ENCODE results near the gene VGLL4. TPM values are rescaled to one million over a fixed set of nuclear protein-coding genes. Genes with fewer than 3 reads are reported as not detected.

The VGLL4 gene
- total RNA-seq, 1 donor from 2014 or later: 29.4 TPM

GRCh38 chr3:11542551-11542950 lies 101.2 kb downstream of the VGLL4 start:
- Mint-ChIP-seq H3K36me3 (ENCODE audit: unreplicated experiment) (peaks cover 2% of the 10 kb centered on the region), H3K27me3 (ENCODE audit: unreplicated experiment) (no peaks in the 10 kb centered on the region), H3K9me3 (ENCODE audit: unreplicated experiment) (peaks cover 6% of the 10 kb centered on the region)

GRCh38 chr3:11541321-11542303 lies 102.1 kb downstream of the VGLL4 start:
- no peak for TF ChIP-seq CTCF (IDR thresholded peaks at IDR 0.05; ENCODE audit: partially characterized antibody, unreplicated experiment)
- H3K9me3 Mint-ChIP-seq (ENCODE audit: unreplicated experiment): peaks cover 7% of the 10 kb centered on the region
- H3K4me1 Mint-ChIP-seq (ENCODE audit: low read depth, unreplicated experiment): peaks cover 6% of the 10 kb centered on the region
- H3K27me3 Mint-ChIP-seq (ENCODE audit: unreplicated experiment): peaks cover 2% of the 10 kb centered on the region
- no peak for DNase-seq
- no peak overlapping the region for H3K4me3 Mint-ChIP-seq (ENCODE audit: unreplicated experiment)
- H3K36me3 Mint-ChIP-seq (ENCODE audit: unreplicated experiment): peaks cover 7% of the 10 kb centered on the region
- no peak overlapping the region for H3K27ac Mint-ChIP-seq (ENCODE audit: unreplicated experiment)

More at GRCh38 chr3:11542551-11542950, 101.2 kb downstream of the VGLL4 start:
- peaks cover 6% of the 10 kb centered on the region for H3K4me1 Mint-ChIP-seq (ENCODE audit: low read depth, unreplicated experiment)
- no peak for DNase-seq
- H3K4me3 Mint-ChIP-seq (ENCODE audit: unreplicated experiment): no peak overlapping the region
- H3K27ac Mint-ChIP-seq (ENCODE audit: unreplicated experiment): no peak overlapping the region
- TF ChIP-seq CTCF (IDR thresholded peaks at IDR 0.05; ENCODE audit: partially characterized antibody, unreplicated experiment): no peak

GRCh38 chr3:11539677-11540076 lies 104.0 kb downstream of the VGLL4 start:
- H3K27ac Mint-ChIP-seq (ENCODE audit: unreplicated experiment): no peak overlapping the region

GRCh38 chr3:11539218-11539617 lies 104.5 kb downstream of the VGLL4 start:
- H3K27me3 Mint-ChIP-seq (ENCODE audit: unreplicated experiment): peaks cover 2% of the 10 kb centered on the region
- no peak for TF ChIP-seq CTCF (IDR thresholded peaks at IDR 0.05; ENCODE audit: partially characterized antibody, unreplicated experiment)
- H3K36me3 Mint-ChIP-seq (ENCODE audit: unreplicated experiment): peaks cover 7% of the 10 kb centered on the region
- H3K9me3 Mint-ChIP-seq (ENCODE audit: unreplicated experiment): peaks cover 7% of the 10 kb centered on the region
- H3K27ac Mint-ChIP-seq (ENCODE audit: unreplicated experiment): no peak overlapping the region
- no peak overlapping the region for H3K4me3 Mint-ChIP-seq (ENCODE audit: unreplicated experiment)
- no peak for DNase-seq
- peaks cover 2% of the 10 kb centered on the region for H3K4me1 Mint-ChIP-seq (ENCODE audit: low read depth, unreplicated experiment)

More at GRCh38 chr3:11539677-11540076, 104.0 kb downstream of the VGLL4 start:
- no peak for DNase-seq
- Mint-ChIP-seq H3K27me3 (ENCODE audit: unreplicated experiment) (peaks cover 2% of the 10 kb centered on the region), H3K4me1 (ENCODE audit: low read depth, unreplicated experiment) (peaks cover 2% of the 10 kb centered on the region), H3K36me3 (ENCODE audit: unreplicated experiment) (peaks cover 7% of the 10 kb centered on the region), H3K4me3 (ENCODE audit: unreplicated experiment) (no peak overlapping the region), H3K9me3 (ENCODE audit: unreplicated experiment) (peaks cover 7% of the 10 kb centered on the region)
- TF ChIP-seq CTCF (IDR thresholded peaks at IDR 0.05; ENCODE audit: partially characterized antibody, unreplicated experiment): peak; percentile 14

GRCh38 chr3:11538581-11538980 lies 105.1 kb downstream of the VGLL4 start:
- DNase-seq: no peak
- Mint-ChIP-seq H3K9me3 (ENCODE audit: unreplicated experiment) (peaks cover 5% of the 10 kb centered on the region), H3K27me3 (ENCODE audit: unreplicated experiment) (peaks cover 2% of the 10 kb centered on the region), H3K4me3 (ENCODE audit: unreplicated experiment) (no peak overlapping the region), H3K36me3 (ENCODE audit: unreplicated experiment) (peaks cover 7% of the 10 kb centered on the region), H3K27ac (ENCODE audit: unreplicated experiment) (no peak overlapping the region), H3K4me1 (ENCODE audit: low read depth, unreplicated experiment) (peaks cover 2% of the 10 kb centered on the region)
- no peak for TF ChIP-seq CTCF (IDR thresholded peaks at IDR 0.05; ENCODE audit: partially characterized antibody, unreplicated experiment)

Data from glutamatergic neuron (in vitro differentiated cells).